Loucy (cell line): ENCODE results near the gene VWF.

Experiments used
- H2AFZ ChIP-seq: fragments of 200-600 bp; sonication (generic); 2 replicates; pipeline ENCODE4 v1.6.0; 2016; ENCODE audit warnings: antibody characterized with exemption, mild to moderate bottlenecking, low read length, moderate library complexity
- H3F3A ChIP-seq: fragments of 200-600 bp; 2 replicates; pipeline ENCODE4 v1.6.0; 2016; ENCODE audit warnings: antibody characterized with exemption, low read depth, mild to moderate bottlenecking
- H3K27me3 ChIP-seq: fragments of 200-600 bp; sonication (generic); 2 replicates; pipeline ENCODE4 v1.6.1; 2014; ENCODE audit warnings: low read length, mild to moderate bottlenecking; ENCODE audit not compliant: insufficient read depth, poor library complexity, severe bottlenecking
- H3K36me3 ChIP-seq: fragments of 200-600 bp; sonication (generic); 2 replicates; pipeline ENCODE4 v1.6.1; 2016; ENCODE audit warnings: low read length; ENCODE audit not compliant: insufficient read depth
- H3K4me1 ChIP-seq: fragments of 200-600 bp; sonication (generic); 2 replicates; pipeline ENCODE4 v1.5.1; 2014; ENCODE audit warnings: low read length, mild to moderate bottlenecking; ENCODE audit not compliant: insufficient read depth, poor library complexity, severe bottlenecking
- H3K4me2 ChIP-seq: fragments of 200-600 bp; sonication (generic); 2 replicates; pipeline ENCODE4 v1.6.0; 2014; ENCODE audit warnings: antibody characterized with exemption, low read length, low read depth, mild to moderate bottlenecking; ENCODE audit not compliant: poor library complexity, severe bottlenecking
- H3K4me3 ChIP-seq: fragments of 200-600 bp; sonication (generic); 2 replicates; pipeline ENCODE4 v1.5.1; 2014; ENCODE audit warnings: low read length, mild to moderate bottlenecking, mixed read lengths; ENCODE audit not compliant: poor library complexity, severe bottlenecking
- H3K79me2 ChIP-seq: fragments of 200-600 bp; sonication (generic); 2 replicates; pipeline ENCODE4 v1.6.1; 2014; ENCODE audit warnings: low read length; ENCODE audit not compliant: insufficient read depth
- H3K9ac ChIP-seq: fragments of 200-600 bp; sonication (generic); 2 replicates; pipeline ENCODE4 v1.6.0; 2014; ENCODE audit warnings: mild to moderate bottlenecking, low read depth, low read length, moderate library complexity; ENCODE audit not compliant: poor library complexity, severe bottlenecking
- H3K9me2 ChIP-seq: fragments of 200-600 bp; sonication (generic); replicated peaks from 2 replicates; pipeline ENCODE4 v1.6.1; 2016; ENCODE audit warnings: low read depth, low read length, mixed read lengths
- H3K9me3 ChIP-seq: fragments of 200-600 bp; sonication (generic); 2 replicates; pipeline ENCODE4 v1.6.1; 2014; ENCODE audit warnings: mild to moderate bottlenecking, antibody characterized with exemption, low read length, low read depth; ENCODE audit not compliant: insufficient read depth
- H4K20me1 ChIP-seq: fragments of 200-600 bp; sonication (generic); 2 replicates; pipeline ENCODE4 v1.6.0; 2014; ENCODE audit warnings: antibody characterized with exemption, low read length, mild to moderate bottlenecking; ENCODE audit not compliant: insufficient read depth, poor library complexity, severe bottlenecking
- CTCF ChIP-seq: fragments of 200-600 bp; sonication (generic); conservative IDR thresholded peaks from 2 replicates; pipeline ENCODE4 v1.5.1; 2014; ENCODE audit warnings: mild to moderate bottlenecking, antibody characterized with exemption, low read length
- EZH2phosphoT487 ChIP-seq: fragments of 200-600 bp; IDR thresholded peaks from 2 replicates; pipeline ENCODE4 v1.6.1; 2018; ENCODE audit warnings: antibody characterized with exemption, mild to moderate bottlenecking, moderate library complexity, borderline replicate concordance

The VWF gene

GRCh38 chr12:6065863-6066199 is 58.6 kb downstream of the VWF start:
- H3K79me2 ChIP-seq: no peaks in the 10 kb centered on the region
- TF ChIP-seq EZH2phosphoT487 (no peak), CTCF (no peak)
- H3F3A ChIP-seq: no peaks in the 10 kb centered on the region
- H4K20me1 ChIP-seq: no peaks in the 10 kb centered on the region
- H2AFZ ChIP-seq: no peak overlapping the region
- H3K4me3 ChIP-seq: no peak overlapping the region
- no peaks in the 10 kb centered on the region for H3K36me3 ChIP-seq
- H3K4me1 ChIP-seq: peaks cover 10% of the 10 kb centered on the region
- no peaks in the 10 kb centered on the region for H3K9me3 ChIP-seq
- no peak overlapping the region for H3K4me2 ChIP-seq
- H3K9me2 ChIP-seq: no peaks in the 10 kb centered on the region
- no peaks in the 10 kb centered on the region for H3K27me3 ChIP-seq
- H3K9ac ChIP-seq: no peak overlapping the region

- Histone ChIP-seq H3K4me2 (no peak overlapping the region), H3K4me1 (peaks cover 10% of the 10 kb centered on the region)
Observed at GRCh38 chr12:6065131-6065862, 59.2 kb downstream of the VWF start.

GRCh38 chr12:6062757-6063735 is 61.4 kb downstream of the VWF start:
- no peaks in the 10 kb centered on the region for H3K36me3 ChIP-seq
- H3K9ac ChIP-seq: no peak overlapping the region
- H3K4me1 ChIP-seq: no peaks in the 10 kb centered on the region
- no peak overlapping the region for H3K4me3 ChIP-seq
- H3F3A ChIP-seq: no peaks in the 10 kb centered on the region
- no peaks in the 10 kb centered on the region for H3K79me2 ChIP-seq
- no peak overlapping the region for H2AFZ ChIP-seq
- H3K27me3 ChIP-seq: no peaks in the 10 kb centered on the region
- H3K9me3 ChIP-seq: no peaks in the 10 kb centered on the region
- no peaks in the 10 kb centered on the region for H3K9me2 ChIP-seq
- TF ChIP-seq EZH2phosphoT487 (no peak), CTCF (peak; percentile 91)
- no peak overlapping the region for H3K4me2 ChIP-seq
- H4K20me1 ChIP-seq: no peaks in the 10 kb centered on the region

More at GRCh38 chr12:6065131-6065862, 59.2 kb downstream of the VWF start:
- Histone ChIP-seq H3K4me3 (no peak overlapping the region), H3K9ac (no peak overlapping the region), H4K20me1 (no peaks in the 10 kb centered on the region), H2AFZ (no peak overlapping the region), H3F3A (no peaks in the 10 kb centered on the region), H3K79me2 (no peaks in the 10 kb centered on the region), H3K9me3 (no peaks in the 10 kb centered on the region), H3K36me3 (no peaks in the 10 kb centered on the region), H3K27me3 (no peaks in the 10 kb centered on the region), H3K9me2 (no peaks in the 10 kb centered on the region)
- no peak for TF ChIP-seq EZH2phosphoT487
